Esophagus (tissue), 2 donors: ENCODE data around the gene RNASE2. TPM values are rescaled to one million over a fixed set of nuclear protein-coding genes. Genes with fewer than 3 reads are reported as not detected.
"Not testable (repeated sequence)": the region's sequence is repeated elsewhere in the genome, so short reads cannot be mapped to it uniquely, and the experiment has no call there.

Experiments used
- H3K27ac ChIP-seq, 2 donors: one replicate each; pipeline ENCODE4 v1.5.1; 2013; ENCODE audit warnings: low read depth in 2 of 2, mild to moderate bottlenecking in 2 of 2, inconsistent platforms in 1 of 2, low read length in 1 of 2, moderate library complexity in 1 of 2
- H3K27me3 ChIP-seq, 2 donors: one replicate each; pipeline ENCODE4 v1.6.1; 2013; ENCODE audit warnings: low read length in 2 of 2, control low read depth in 1 of 2, mild to moderate bottlenecking in 1 of 2; ENCODE audit not compliant: insufficient read depth in 2 of 2, control insufficient read depth in 1 of 2
- H3K36me3 ChIP-seq, 2 donors: one replicate each; pipeline ENCODE4 v1.6.1; 2013; ENCODE audit warnings: low read length in 1 of 2; ENCODE audit not compliant: control insufficient read depth in 2 of 2, insufficient read depth in 2 of 2
- H3K4me1 ChIP-seq, 2 donors: one replicate each; pipeline ENCODE4 v1.6.1; 2013; ENCODE audit warnings: low read length in 1 of 2; ENCODE audit not compliant: control insufficient read depth in 2 of 2, insufficient read depth in 2 of 2
- H3K4me3 ChIP-seq, 2 donors: one replicate each; pipeline ENCODE4 v1.5.1; 2013; ENCODE audit warnings: low read length in 2 of 2, mild to moderate bottlenecking in 2 of 2, low read depth in 1 of 2, moderate library complexity in 1 of 2
- H3K9me3 ChIP-seq, 2 donors: one replicate each; pipeline ENCODE4 v1.6.1; 2013; ENCODE audit warnings: mild to moderate bottlenecking in 2 of 2, low read depth in 1 of 2, low read length in 1 of 2, moderate library complexity in 1 of 2; ENCODE audit not compliant: control insufficient read depth in 2 of 2, insufficient read depth in 1 of 2
- WGBS, 2 donors: extraction: QIAGEN DNeasy Blood & Tissue Kit; methylation state at CpG; one replicate each; pipeline ENCODE4 v1.1.7; 2013; 5-methylcytosine and 5-hydroxymethylcytosine counted together
- polyA plus RNA-seq, 2 donors: library from polyadenylated mRNA; stranded (reverse); fragments of 200-250 nt; gene quantifications; one replicate each; pipeline ENCODE4 v1.2.3, GENCODE V29; 2013
- donor health status: healthy with polysubstance abuse.
- donor health status: Bipolar disorder and iron deficiency.

Gene RNASE2
- polyA plus RNA-seq, 2 donors, result 0.29 to 0.46 TPM

DNA sequence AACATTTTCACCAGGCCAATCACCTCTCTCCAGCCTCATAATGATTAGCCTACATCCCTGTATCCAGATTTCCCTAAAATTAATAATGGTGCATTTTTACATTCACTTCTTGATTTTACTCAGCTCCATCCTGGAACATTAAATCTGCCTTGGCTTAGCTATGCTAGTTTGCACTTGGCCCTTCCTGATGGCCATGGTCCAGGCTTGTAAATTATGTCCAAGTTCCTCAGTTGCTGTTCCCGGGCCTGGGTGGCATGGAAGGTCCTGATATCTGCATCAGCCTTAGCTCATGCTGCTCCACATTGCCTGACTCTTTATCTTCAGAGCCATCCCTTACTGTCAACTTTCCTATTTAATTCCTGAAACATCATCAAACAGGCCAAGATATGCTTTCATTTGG lies 23.4 kb downstream of the RNASE2 start:
- no peak overlapping the region for H3K4me3 ChIP-seq
- no peak overlapping the region for H3K27ac ChIP-seq
- no peaks in the 10 kb centered on the region for H3K27me3 ChIP-seq
- H3K4me1 ChIP-seq, result no peaks in the 10 kb centered on the region
- no peaks in the 10 kb centered on the region for H3K36me3 ChIP-seq
- no peaks in the 10 kb centered on the region for H3K9me3 ChIP-seq
- 53 to 66% methylated on average over 1 of the region's 1 CpG for WGBS, 2 donors

DNA sequence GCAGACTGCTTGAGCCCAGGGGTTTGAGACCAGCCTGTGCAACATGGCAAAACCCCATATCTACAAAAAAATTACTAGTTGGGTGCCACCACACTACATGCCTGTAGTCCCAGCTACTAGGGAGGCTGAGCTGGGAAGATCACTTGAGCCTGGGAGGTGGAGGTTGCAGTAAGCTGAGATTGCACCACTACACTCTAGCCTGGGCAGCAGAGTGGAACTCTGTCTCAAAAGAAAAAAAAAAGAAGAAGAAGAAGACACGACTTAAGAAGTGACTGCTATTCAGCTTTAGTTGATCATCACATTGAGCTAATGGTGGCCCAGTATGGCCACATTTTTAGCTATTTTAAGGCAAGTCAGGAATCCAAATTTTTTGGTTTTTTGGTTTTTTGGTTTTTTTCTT lies 25.6 kb downstream of the RNASE2 start:
- 75 to 81% methylated on average over 1 of the region's 1 CpG for WGBS, 2 donors
- no peaks in the 10 kb centered on the region for H3K27me3 ChIP-seq
- H3K4me3 ChIP-seq, result no peak overlapping the region
- H3K9me3 ChIP-seq, result no peaks in the 10 kb centered on the region
- H3K36me3 ChIP-seq, result no peaks in the 10 kb centered on the region
- no peaks in the 10 kb centered on the region for H3K4me1 ChIP-seq
- no peak overlapping the region for H3K27ac ChIP-seq

GRCh38 chr14:20982646-20983369 lies 27.5 kb downstream of the RNASE2 start:
- no peaks in the 10 kb centered on the region for H3K4me1 ChIP-seq
- no peaks in the 10 kb centered on the region for H3K36me3 ChIP-seq
- H3K27me3 ChIP-seq, result no peaks in the 10 kb centered on the region
- no peak overlapping the region for H3K4me3 ChIP-seq
- no peaks in the 10 kb centered on the region for H3K9me3 ChIP-seq
- 67 to 71% methylated on average over 2 of the region's 2 CpGs for WGBS, 2 donors
- H3K27ac ChIP-seq, result no peak overlapping the region

DNA sequence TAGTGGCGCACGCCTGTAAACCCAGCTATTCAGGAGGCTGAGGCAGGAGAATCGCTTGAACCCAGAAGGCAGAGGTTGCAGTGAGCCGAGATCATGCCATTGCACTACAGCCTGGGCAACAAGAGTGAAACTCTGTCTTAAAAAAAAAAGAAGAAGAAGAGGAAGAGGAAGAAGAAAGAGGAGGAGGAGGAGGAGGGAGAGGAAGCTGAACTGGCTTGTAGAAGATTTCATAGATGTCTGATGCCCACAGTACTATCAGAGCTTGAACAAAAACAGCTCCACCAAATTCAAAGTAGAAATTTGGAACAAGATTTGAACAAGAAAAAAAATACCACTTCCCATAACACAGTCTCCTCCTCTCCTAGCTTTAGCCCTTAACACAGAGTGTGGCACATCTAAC lies 30.4 kb downstream of the RNASE2 start:
- H3K27me3 ChIP-seq, H3K9me3 ChIP-seq, H3K4me1 ChIP-seq, H3K27ac ChIP-seq, H3K36me3 ChIP-seq, H3K4me3 ChIP-seq: not testable (repeated sequence)
- WGBS, 2 donors, result 90 to 94% methylated on average over 4 of the region's 4 CpGs

DNA sequence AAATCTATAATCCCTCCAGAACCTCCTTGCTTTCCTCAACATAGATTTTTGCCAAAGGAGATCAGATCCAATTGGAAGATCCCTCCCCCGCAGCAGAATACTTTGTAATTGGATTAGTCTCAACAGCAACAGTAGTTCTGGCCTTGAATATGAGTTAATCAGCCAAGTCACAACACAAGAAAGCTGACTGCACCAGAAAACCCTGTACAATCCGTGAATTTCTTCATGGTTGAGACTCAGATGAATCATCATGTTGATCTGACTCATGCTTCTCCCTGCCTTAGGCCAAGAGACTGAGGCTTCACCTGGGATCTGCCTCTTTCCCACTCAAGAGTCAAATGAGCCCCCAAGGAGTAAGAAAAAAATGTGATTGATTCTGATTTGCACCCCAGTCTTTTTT lies 31.5 kb downstream of the RNASE2 start:
- 22 to 36% methylated on average over 2 of the region's 2 CpGs for WGBS, 2 donors
- H3K36me3 ChIP-seq, result no peaks in the 10 kb centered on the region
- H3K27ac ChIP-seq, result peak overlapping the region; percentile 58 to 71
- no peaks in the 10 kb centered on the region for H3K27me3 ChIP-seq
- no peak overlapping the region for H3K4me3 ChIP-seq
- H3K4me1 ChIP-seq, result peaks cover 0 to 5% of the 10 kb centered on the region in 2 donors
- H3K9me3 ChIP-seq, result no peaks in the 10 kb centered on the region

DNA sequence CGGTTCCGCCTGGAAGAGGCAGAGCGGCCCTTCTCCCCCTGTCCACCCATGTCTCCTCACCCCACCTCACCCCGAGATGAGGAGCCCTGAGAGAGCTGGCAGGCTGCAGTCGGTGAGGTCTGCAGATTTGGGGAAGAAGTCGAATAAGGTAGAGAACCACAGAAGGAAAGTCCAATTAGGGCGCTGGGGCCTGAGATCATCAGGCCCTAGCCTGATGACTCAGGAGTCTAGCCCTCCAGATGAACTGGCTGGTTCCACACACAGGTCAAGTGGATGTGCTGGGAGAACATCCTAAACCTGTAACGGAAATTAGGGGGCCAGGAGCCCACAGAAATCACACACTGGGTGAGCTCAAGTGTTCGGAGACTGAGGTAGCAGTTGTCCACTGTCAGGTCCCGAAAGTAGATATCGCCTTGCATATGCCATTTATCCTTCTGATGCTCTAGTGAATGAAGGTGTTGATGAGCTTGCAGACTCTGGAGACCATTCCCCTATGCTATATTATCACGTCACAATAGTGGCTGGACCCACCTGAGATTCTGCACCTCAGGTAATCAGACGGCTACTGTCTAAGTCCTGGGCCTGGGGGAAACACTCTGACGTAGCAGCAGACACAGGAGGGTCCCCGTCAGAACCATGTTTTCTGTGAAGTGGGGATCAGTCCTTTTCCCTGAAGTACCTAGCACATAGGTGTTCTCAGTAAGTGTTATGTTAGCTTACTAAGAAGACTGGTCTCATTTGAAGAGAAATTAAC lies 33.6 kb downstream of the RNASE2 start:
- H3K36me3 ChIP-seq, result peaks cover 0 to 3% of the 10 kb centered on the region in 2 donors
- peak overlapping the region in 1 of 2 donors; percentile 96 for H3K4me3 ChIP-seq
- no peaks in the 10 kb centered on the region for H3K27me3 ChIP-seq
- WGBS, 2 donors, result 85 to 86% methylated on average over 15 of the region's 15 CpGs
- H3K4me1 ChIP-seq, result peaks cover 0 to 5% of the 10 kb centered on the region in 2 donors
- peak overlapping the region; percentile 87 to 89 for H3K27ac ChIP-seq
- no peaks in the 10 kb centered on the region for H3K9me3 ChIP-seq

DNA sequence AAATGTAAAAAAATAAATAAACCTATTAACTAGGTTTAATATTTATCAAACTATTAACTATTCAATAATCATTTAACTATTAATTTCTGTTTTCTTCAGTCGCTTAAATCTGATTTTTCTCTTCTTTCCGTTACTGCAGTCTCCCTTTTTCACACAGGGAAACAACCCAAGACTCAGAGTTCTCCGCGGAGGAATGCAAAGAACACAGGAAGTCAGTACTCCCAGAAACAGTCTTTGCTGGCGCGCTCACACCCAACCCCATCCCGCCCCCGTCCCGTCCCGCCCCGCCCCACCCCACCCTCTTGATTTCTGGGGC lies 34.1 kb downstream of the RNASE2 start:
- Histone ChIP-seq H3K4me1 (peaks cover 0 to 5% of the 10 kb centered on the region in 2 donors), H3K4me3 (peak overlapping the region; percentile 78 to 96), H3K9me3 (no peaks in the 10 kb centered on the region), H3K27ac (peak overlapping the region; percentile 87 to 88), H3K36me3 (peaks cover 1 to 6% of the 10 kb centered on the region in 2 donors), H3K27me3 (no peaks in the 10 kb centered on the region)
- 1% methylated on average over 11 of the region's 11 CpGs for WGBS, 2 donors

DNA sequence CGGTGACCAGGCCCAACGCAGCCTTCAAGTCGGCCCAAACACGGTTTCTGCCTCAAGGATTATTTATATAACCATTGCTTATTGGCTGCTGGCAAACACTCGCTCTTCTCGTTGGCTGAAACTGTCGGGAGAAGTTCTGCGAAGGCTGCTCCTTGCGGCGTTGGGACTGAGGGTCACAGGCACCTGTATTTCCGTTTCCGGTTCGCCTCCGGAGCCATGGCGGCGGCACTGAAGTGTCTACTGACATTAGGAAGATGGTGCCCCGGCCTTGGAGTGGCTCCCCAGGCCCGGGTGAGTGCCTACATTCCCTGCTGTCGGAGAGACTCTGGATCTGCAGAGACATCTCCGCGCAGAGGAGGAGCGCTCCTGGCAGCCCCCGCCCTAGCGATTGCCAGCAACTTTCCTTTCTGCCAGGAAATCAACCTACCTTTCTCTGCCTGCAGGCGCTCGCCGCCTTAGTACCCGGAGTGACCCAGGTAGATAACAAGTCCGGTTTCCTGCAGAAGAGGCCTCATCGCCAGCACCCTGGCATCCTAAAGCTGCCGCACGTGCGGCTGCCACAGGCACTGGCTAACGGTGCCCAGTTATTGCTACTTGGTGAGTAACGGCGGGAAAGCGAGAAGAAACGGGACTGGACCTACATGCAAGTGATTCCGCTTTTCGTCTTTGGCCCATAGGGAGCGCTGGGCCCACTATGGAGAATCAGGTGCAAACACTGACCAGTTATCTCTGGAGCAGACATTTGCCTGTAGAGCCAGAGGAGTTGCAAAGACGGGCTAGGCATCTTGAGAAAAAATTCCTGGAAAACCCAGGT lies 34.7 kb downstream of the RNASE2 start, which contains the start of gene METTL17:
TSS of gene METTL17 (plus strand) at position 194 of the 814 bp plus-strand sequence. CDS start at position 217, 23 bp downstream.
- H3K4me3 ChIP-seq, result peak within 1 kb of the TSS; percentile 78 to 96
- peak within 1 kb of the TSS; percentile 88 to 89 for H3K27ac ChIP-seq
- no peaks in the 10 kb centered on the region for H3K27me3 ChIP-seq
- no peaks in the 10 kb centered on the region for H3K9me3 ChIP-seq
- H3K36me3 ChIP-seq, result peaks cover 5 to 11% of the 10 kb centered on the region in 2 donors
- H3K4me1 ChIP-seq, result peaks cover 0 to 5% of the 10 kb centered on the region in 2 donors
- 0% methylated on average over 42 of the region's 42 CpGs for WGBS, 2 donors

DNA sequence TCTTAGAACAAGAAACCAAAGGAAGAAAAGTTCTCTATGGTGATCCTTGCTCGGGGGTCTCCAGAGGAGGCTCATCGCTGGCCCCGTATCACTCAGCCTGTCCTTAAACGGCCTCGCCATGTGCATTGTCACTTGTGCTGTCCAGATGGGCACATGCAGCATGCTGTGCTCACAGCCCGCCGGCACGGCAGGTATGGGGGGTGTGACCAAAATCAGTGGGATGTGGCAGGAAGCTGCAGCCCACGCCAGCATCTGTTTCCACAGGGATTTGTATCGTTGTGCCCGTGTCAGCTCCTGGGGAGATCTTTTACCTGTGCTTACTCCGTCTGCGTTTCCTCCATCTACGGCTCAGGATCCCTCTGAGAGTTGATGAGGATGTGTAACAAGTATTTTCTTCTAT lies 41.2 kb downstream of the RNASE2 start:
- peaks cover 3 to 8% of the 10 kb centered on the region in 2 donors for H3K4me1 ChIP-seq
- peaks cover 11 to 24% of the 10 kb centered on the region in 2 donors for H3K36me3 ChIP-seq
- no peak overlapping the region for H3K4me3 ChIP-seq
- H3K9me3 ChIP-seq, result no peaks in the 10 kb centered on the region
- H3K27ac ChIP-seq, result peak overlapping the region in 1 of 2 donors; percentile 77
- WGBS, 2 donors, result 81 to 89% methylated on average over 14 of the region's 14 CpGs
- H3K27me3 ChIP-seq, result no peaks in the 10 kb centered on the region
